KMS-11 (cell line): Measurements from ENCODE around the gene PTBP1.

Source experiments
- H2AFZ ChIP-seq: fragments of 200-600 bp; sonication (generic); 2 replicates; pipeline ENCODE4 v1.6.1; 2016; ENCODE audit warnings: antibody characterized with exemption, mixed run types, low read depth
- H3K27ac ChIP-seq: fragments of 200-600 bp; sonication (generic); 2 replicates; pipeline ENCODE4 v1.6.1; 2016; ENCODE audit warnings: mild to moderate bottlenecking, mixed run types
- H3K27me3 ChIP-seq: fragments of 200-600 bp; sonication (generic); 2 replicates; pipeline ENCODE4 v1.6.1; 2017; ENCODE audit warnings: mild to moderate bottlenecking, low read depth, mixed run types, moderate library complexity; ENCODE audit not compliant: insufficient read depth
- H3K36me3 ChIP-seq: fragments of 200-600 bp; sonication (generic); 2 replicates; pipeline ENCODE4 v1.6.1; 2017; ENCODE audit warnings: mild to moderate bottlenecking, mixed run types; ENCODE audit not compliant: insufficient read depth
- H3K4me1 ChIP-seq: fragments of 200-600 bp; sonication (generic); 2 replicates; pipeline ENCODE4 v1.6.1; 2016; ENCODE audit warnings: mild to moderate bottlenecking, low read depth, mixed run types; ENCODE audit not compliant: poor library complexity, severe bottlenecking
- H3K4me2 ChIP-seq: fragments of 200-600 bp; sonication (generic); 2 replicates; pipeline ENCODE4 v1.7.0; 2016; ENCODE audit warnings: mild to moderate bottlenecking, mixed run types
- H3K4me3 ChIP-seq: fragments of 200-600 bp; sonication (generic); IDR thresholded peaks from 2 replicates; pipeline ENCODE4 v1.6.1; 2017; ENCODE audit warnings: low read depth, low read length, mixed read lengths; ENCODE audit not compliant: insufficient read depth
- H3K79me2 ChIP-seq: fragments of 200-600 bp; sonication (generic); 2 replicates; pipeline ENCODE4 v1.6.1; 2016; ENCODE audit warnings: low read depth, mixed run types; ENCODE audit not compliant: insufficient read depth
- H3K9ac ChIP-seq: fragments of 200-600 bp; sonication (generic); 2 replicates; pipeline ENCODE4 v1.6.1; 2016; ENCODE audit warnings: mild to moderate bottlenecking, mixed run types
- H4K20me1 ChIP-seq: fragments of 200-600 bp; sonication (generic); 2 replicates; pipeline ENCODE4 v1.6.1; 2016; ENCODE audit warnings: mild to moderate bottlenecking, mixed run types; ENCODE audit not compliant: insufficient read depth
- CTCF ChIP-seq: fragments of 200-600 bp; sonication (generic); conservative IDR thresholded peaks from 2 replicates; pipeline ENCODE4 v1.6.1; 2017; ENCODE audit warnings: low read depth, mild to moderate bottlenecking, antibody characterized with exemption, low read length, moderate library complexity, mixed read lengths

Gene PTBP1

DNA sequence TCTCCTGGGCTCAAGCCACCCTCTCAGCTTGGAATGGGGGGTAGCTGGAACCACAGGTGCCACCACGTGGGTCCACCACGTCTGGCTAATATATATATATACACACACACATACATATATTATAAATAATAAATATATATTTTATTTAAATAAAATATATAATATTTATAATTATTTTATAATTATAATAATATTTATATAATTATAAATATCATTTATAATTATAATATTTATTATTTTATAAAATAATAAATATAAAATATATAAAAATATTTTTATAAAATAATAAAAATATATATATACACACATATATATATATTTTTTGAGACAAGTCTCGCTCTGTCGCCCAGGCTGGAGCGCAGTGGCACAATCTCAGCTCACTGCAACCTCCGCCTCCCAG, 57.3 kb downstream of the PTBP1 start:
- no peak for TF ChIP-seq CTCF
- Histone ChIP-seq H3K36me3 (no peaks in the 10 kb centered on the region), H3K27me3 (peaks cover 8% of the 10 kb centered on the region; the same call in 1 of the 2 replicates), H3K4me3 (no peak overlapping the region), H3K4me1 (no peaks in the 10 kb centered on the region), H4K20me1 (no peaks in the 10 kb centered on the region), H2AFZ (no peak overlapping the region), H3K79me2 (no peaks in the 10 kb centered on the region), H3K4me2 (no peak overlapping the region), H3K27ac (no peak overlapping the region), H3K9ac (no peak overlapping the region)

GRCh38 chr19:855142-855541, 57.9 kb downstream of the PTBP1 start:
- no peak for TF ChIP-seq CTCF
- H3K4me1 ChIP-seq, result peaks cover 3% of the 10 kb centered on the region
- H3K4me2 ChIP-seq, result no peak overlapping the region
- no peaks in the 10 kb centered on the region for H4K20me1 ChIP-seq
- H2AFZ ChIP-seq, result no peak overlapping the region
- H3K27me3 ChIP-seq, result peaks cover 8% of the 10 kb centered on the region; the same call in 1 of the 2 replicates
- H3K27ac ChIP-seq, result no peak overlapping the region
- H3K9ac ChIP-seq, result no peak overlapping the region
- no peak overlapping the region for H3K4me3 ChIP-seq
- no peaks in the 10 kb centered on the region for H3K79me2 ChIP-seq
- no peaks in the 10 kb centered on the region for H3K36me3 ChIP-seq

DNA sequence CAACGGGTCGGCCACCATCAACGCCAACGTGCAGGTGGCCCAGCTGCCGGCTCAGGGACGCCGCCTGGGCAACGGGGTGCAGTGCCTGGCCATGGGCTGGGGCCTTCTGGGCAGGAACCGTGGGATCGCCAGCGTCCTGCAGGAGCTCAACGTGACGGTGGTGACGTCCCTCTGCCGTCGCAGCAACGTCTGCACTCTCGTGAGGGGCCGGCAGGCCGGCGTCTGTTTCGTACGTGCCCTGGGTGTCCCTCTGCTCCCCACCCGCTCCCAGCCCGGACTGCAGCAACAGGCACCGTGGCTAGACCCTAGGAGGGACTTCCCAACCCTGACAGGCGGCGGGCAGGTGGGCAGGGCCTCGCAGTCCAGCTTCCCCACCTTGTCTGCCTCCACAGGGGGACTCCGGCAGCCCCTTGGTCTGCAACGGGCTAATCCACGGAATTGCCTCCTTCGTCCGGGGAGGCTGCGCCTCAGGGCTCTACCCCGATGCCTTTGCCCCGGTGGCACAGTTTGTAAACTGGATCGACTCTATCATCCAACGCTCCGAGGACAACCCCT, 58.4 kb downstream of the PTBP1 start:
- Histone ChIP-seq H2AFZ (no peak overlapping the region), H3K4me1 (peaks cover 3% of the 10 kb centered on the region), H3K27me3 (peaks cover 8% of the 10 kb centered on the region; the same call in 1 of the 2 replicates), H3K79me2 (no peaks in the 10 kb centered on the region), H3K4me3 (no peak overlapping the region), H3K4me2 (no peak overlapping the region), H3K9ac (no peak overlapping the region), H3K27ac (no peak overlapping the region), H4K20me1 (no peaks in the 10 kb centered on the region), H3K36me3 (no peaks in the 10 kb centered on the region)
- TF ChIP-seq CTCF, result no peak

GRCh38 chr19:858284-858683, 61.0 kb downstream of the PTBP1 start:
- H3K4me3 ChIP-seq, result no peak overlapping the region
- no peak for TF ChIP-seq CTCF
- no peaks in the 10 kb centered on the region for H4K20me1 ChIP-seq
- no peak overlapping the region for H2AFZ ChIP-seq
- peaks cover 8% of the 10 kb centered on the region; the same call in 1 of the 2 replicates for H3K27me3 ChIP-seq
- H3K79me2 ChIP-seq, result no peaks in the 10 kb centered on the region
- H3K4me2 ChIP-seq, result no peak overlapping the region
- H3K9ac ChIP-seq, result no peak overlapping the region
- no peak overlapping the region for H3K27ac ChIP-seq
- H3K4me1 ChIP-seq, result peaks cover 3% of the 10 kb centered on the region
- no peaks in the 10 kb centered on the region for H3K36me3 ChIP-seq
